KMS-11 (cell line): ENCODE results near the gene PLOD1.

Experiments used
- H2AFZ ChIP-seq: fragments of 200-600 bp; sonication (generic); 2 replicates; pipeline ENCODE4 v1.6.1; 2016; ENCODE audit warnings: antibody characterized with exemption, mixed run types, low read depth
- H3K27ac ChIP-seq: fragments of 200-600 bp; sonication (generic); 2 replicates; pipeline ENCODE4 v1.6.1; 2016; ENCODE audit warnings: mild to moderate bottlenecking, mixed run types
- H3K27me3 ChIP-seq: fragments of 200-600 bp; sonication (generic); 2 replicates; pipeline ENCODE4 v1.6.1; 2017; ENCODE audit warnings: mild to moderate bottlenecking, low read depth, mixed run types, moderate library complexity; ENCODE audit not compliant: insufficient read depth
- H3K36me3 ChIP-seq: fragments of 200-600 bp; sonication (generic); 2 replicates; pipeline ENCODE4 v1.6.1; 2017; ENCODE audit warnings: mild to moderate bottlenecking, mixed run types; ENCODE audit not compliant: insufficient read depth
- H3K4me1 ChIP-seq: fragments of 200-600 bp; sonication (generic); 2 replicates; pipeline ENCODE4 v1.6.1; 2016; ENCODE audit warnings: mild to moderate bottlenecking, low read depth, mixed run types; ENCODE audit not compliant: poor library complexity, severe bottlenecking
- H3K4me2 ChIP-seq: fragments of 200-600 bp; sonication (generic); 2 replicates; pipeline ENCODE4 v1.7.0; 2016; ENCODE audit warnings: mild to moderate bottlenecking, mixed run types
- H3K4me3 ChIP-seq: fragments of 200-600 bp; sonication (generic); IDR thresholded peaks from 2 replicates; pipeline ENCODE4 v1.6.1; 2017; ENCODE audit warnings: low read depth, low read length, mixed read lengths; ENCODE audit not compliant: insufficient read depth
- H3K79me2 ChIP-seq: fragments of 200-600 bp; sonication (generic); 2 replicates; pipeline ENCODE4 v1.6.1; 2016; ENCODE audit warnings: low read depth, mixed run types; ENCODE audit not compliant: insufficient read depth
- H3K9ac ChIP-seq: fragments of 200-600 bp; sonication (generic); 2 replicates; pipeline ENCODE4 v1.6.1; 2016; ENCODE audit warnings: mild to moderate bottlenecking, mixed run types
- H4K20me1 ChIP-seq: fragments of 200-600 bp; sonication (generic); 2 replicates; pipeline ENCODE4 v1.6.1; 2016; ENCODE audit warnings: mild to moderate bottlenecking, mixed run types; ENCODE audit not compliant: insufficient read depth
- CTCF ChIP-seq: fragments of 200-600 bp; sonication (generic); conservative IDR thresholded peaks from 2 replicates; pipeline ENCODE4 v1.6.1; 2017; ENCODE audit warnings: low read depth, mild to moderate bottlenecking, antibody characterized with exemption, low read length, moderate library complexity, mixed read lengths

Gene PLOD1

DNA sequence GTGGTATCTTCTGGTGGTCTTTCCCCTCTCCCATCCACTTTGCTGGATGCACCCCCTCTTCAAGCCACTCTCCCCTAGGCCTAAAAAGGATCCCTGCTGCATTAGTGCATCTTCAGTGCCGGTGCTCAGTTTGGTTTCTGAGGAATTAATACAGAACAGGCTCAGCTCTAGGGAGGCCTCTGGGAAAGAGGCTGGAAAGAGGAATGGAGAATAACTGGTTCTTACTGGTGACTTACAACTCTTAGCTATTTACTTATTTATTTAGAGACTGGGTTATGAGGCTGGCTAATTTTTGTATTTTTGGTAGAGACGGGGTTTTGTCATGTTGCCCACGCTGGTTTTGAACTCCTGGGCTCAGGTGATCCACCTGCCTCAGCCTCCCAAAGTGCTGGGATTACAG is 64.7 kb downstream of the PLOD1 start:
- H3K36me3 ChIP-seq: no peaks in the 10 kb centered on the region
- no peak overlapping the region for H2AFZ ChIP-seq
- H4K20me1 ChIP-seq: no peaks in the 10 kb centered on the region
- H3K4me1 ChIP-seq: peaks cover 6% of the 10 kb centered on the region
- H3K27me3 ChIP-seq: no peaks in the 10 kb centered on the region
- H3K79me2 ChIP-seq: no peaks in the 10 kb centered on the region
- TF ChIP-seq CTCF: no peak
- no peak overlapping the region for H3K27ac ChIP-seq
- no peak overlapping the region for H3K4me2 ChIP-seq
- H3K9ac ChIP-seq: no peak overlapping the region
- no peak overlapping the region for H3K4me3 ChIP-seq

- no peak overlapping the region for H3K27ac ChIP-seq
- TF ChIP-seq CTCF: peak; percentile 85
- H3K79me2 ChIP-seq: no peaks in the 10 kb centered on the region
- no peaks in the 10 kb centered on the region for H3K27me3 ChIP-seq
- H3K36me3 ChIP-seq: peaks cover 3% of the 10 kb centered on the region; the same call in 1 of the 2 replicates
- no peak overlapping the region for H3K4me3 ChIP-seq
- peaks cover 6% of the 10 kb centered on the region for H3K4me1 ChIP-seq
- no peak overlapping the region for H3K4me2 ChIP-seq
- H3K9ac ChIP-seq: no peak overlapping the region
- no peak overlapping the region for H2AFZ ChIP-seq
- no peaks in the 10 kb centered on the region for H4K20me1 ChIP-seq
These were observed 66.9 kb downstream of the PLOD1 start for GRCh38 chr1:12001249-12001917.

GRCh38 chr1:12001996-12002493 is 67.5 kb downstream of the PLOD1 start:
- Histone ChIP-seq H3K36me3 (peaks cover 3% of the 10 kb centered on the region; the same call in 1 of the 2 replicates), H3K9ac (no peak overlapping the region), H4K20me1 (no peaks in the 10 kb centered on the region), H3K4me3 (no peak overlapping the region), H2AFZ (no peak overlapping the region), H3K27me3 (no peaks in the 10 kb centered on the region), H3K4me2 (no peak overlapping the region), H3K79me2 (no peaks in the 10 kb centered on the region), H3K27ac (no peak overlapping the region), H3K4me1 (peaks cover 6% of the 10 kb centered on the region)
- no peak for TF ChIP-seq CTCF

- Histone ChIP-seq H3K9ac (no peak overlapping the region), H3K4me3 (no peak overlapping the region), H3K4me2 (no peak overlapping the region), H3K27ac (no peak overlapping the region), H3K36me3 (peaks cover 3% of the 10 kb centered on the region; the same call in 1 of the 2 replicates), H3K79me2 (no peaks in the 10 kb centered on the region), H3K27me3 (no peaks in the 10 kb centered on the region), H4K20me1 (no peaks in the 10 kb centered on the region), H2AFZ (no peak overlapping the region), H3K4me1 (peaks cover 6% of the 10 kb centered on the region)
- TF ChIP-seq CTCF: no peak
These were observed 69.2 kb downstream of the PLOD1 start for GRCh38 chr1:12003762-12004161.
